ENCODE data around the gene UQCC3.

UQCC3 gene

GRCh38 chr11:62656796-62657429 lies 14.6 kb upstream of the UQCC3 start:
- TF ChIP-seq FOXP2 (optimal IDR thresholded peaks at IDR 0.05; ENCODE audit: borderline replicate concordance, extremely low read depth, extremely low read length, insufficient read depth) (no peak), REST (IDR thresholded peaks at IDR 0.05; ENCODE audit: insufficient read depth in 1 of 2, low read depth in 2 of 2, low read length in 2 of 2) (no peak), TAF1 (IDR thresholded peaks at IDR 0.05; ENCODE audit: borderline replicate concordance, insufficient read depth, low read length) (no peak), SIN3A (IDR thresholded peaks at IDR 0.05; ENCODE audit: borderline replicate concordance, insufficient read depth, low read length) (no peak), POLR2AphosphoS5 (IDR thresholded peaks at IDR 0.05; ENCODE audit: low read depth, low read length) (no peak)

DNA sequence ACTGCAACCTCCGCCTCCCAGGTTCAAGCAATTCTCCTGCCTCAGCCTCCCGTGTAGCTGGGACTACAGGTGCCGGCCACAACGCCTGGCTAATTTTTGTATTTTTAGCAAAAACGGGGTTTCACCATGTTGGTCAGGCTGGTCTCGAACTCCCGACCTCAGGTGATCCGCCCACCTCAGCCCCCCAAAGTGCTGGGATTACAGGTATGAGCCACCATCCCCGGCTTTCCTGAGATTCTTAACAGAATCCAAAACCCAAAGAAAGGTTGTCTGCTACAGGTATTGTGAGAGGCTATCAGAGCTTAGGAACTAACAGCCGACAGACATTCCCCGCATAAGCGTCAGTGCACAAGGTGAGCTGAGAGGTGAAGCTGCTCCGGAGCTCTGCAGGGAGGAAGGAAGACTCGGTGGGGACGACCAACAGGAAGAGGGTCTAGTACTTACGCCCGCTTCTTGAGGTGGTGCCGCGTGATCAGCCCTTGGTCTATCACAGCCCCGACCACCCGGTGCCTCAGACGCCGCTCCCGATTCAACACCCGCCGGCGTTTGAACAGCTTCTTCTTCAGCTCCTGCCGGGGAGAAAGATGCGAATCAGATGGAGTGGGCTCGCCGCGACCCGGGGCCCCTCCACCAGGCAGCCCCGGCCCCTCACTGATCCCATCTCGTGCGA lies 6.9 kb upstream of the UQCC3 start:
- TF ChIP-seq REST (IDR thresholded peaks at IDR 0.05; ENCODE audit: insufficient read depth in 1 of 2, low read depth in 2 of 2, low read length in 2 of 2) (no peak), POLR2AphosphoS5 (IDR thresholded peaks at IDR 0.05; ENCODE audit: low read depth, low read length) (no peak), SIN3A (IDR thresholded peaks at IDR 0.05; ENCODE audit: borderline replicate concordance, insufficient read depth, low read length) (no peak), TAF1 (IDR thresholded peaks at IDR 0.05; ENCODE audit: borderline replicate concordance, insufficient read depth, low read length) (no peak), FOXP2 (optimal IDR thresholded peaks at IDR 0.05; ENCODE audit: borderline replicate concordance, extremely low read depth, extremely low read length, insufficient read depth) (no peak)

- TF ChIP-seq SIN3A (IDR thresholded peaks at IDR 0.05; ENCODE audit: borderline replicate concordance, insufficient read depth, low read length) = peak; percentile 97
- TF ChIP-seq REST (IDR thresholded peaks at IDR 0.05; ENCODE audit: insufficient read depth in 1 of 2, low read depth in 2 of 2, low read length in 2 of 2) = peak in 1 of 2 experiments; percentile 79
- no peak for TF ChIP-seq FOXP2 (optimal IDR thresholded peaks at IDR 0.05; ENCODE audit: borderline replicate concordance, extremely low read depth, extremely low read length, insufficient read depth)
- TF ChIP-seq TAF1 (IDR thresholded peaks at IDR 0.05; ENCODE audit: borderline replicate concordance, insufficient read depth, low read length) = peak; percentile 99
- TF ChIP-seq POLR2AphosphoS5 (IDR thresholded peaks at IDR 0.05; ENCODE audit: low read depth, low read length) = peak; percentile 100
Observed at GRCh38 chr11:62665075-62665598, 6.3 kb upstream of the UQCC3 start, which contains the start of the genes C11orf98 and CSKMT. TSS of gene C11orf98 (minus strand) at chr11:62665210. CDS start at chr11:62665169, 41 bp downstream. TSS of gene CSKMT (plus strand) at chr11:62665312. CDS start at chr11:62665880, 568 bp downstream.

DNA sequence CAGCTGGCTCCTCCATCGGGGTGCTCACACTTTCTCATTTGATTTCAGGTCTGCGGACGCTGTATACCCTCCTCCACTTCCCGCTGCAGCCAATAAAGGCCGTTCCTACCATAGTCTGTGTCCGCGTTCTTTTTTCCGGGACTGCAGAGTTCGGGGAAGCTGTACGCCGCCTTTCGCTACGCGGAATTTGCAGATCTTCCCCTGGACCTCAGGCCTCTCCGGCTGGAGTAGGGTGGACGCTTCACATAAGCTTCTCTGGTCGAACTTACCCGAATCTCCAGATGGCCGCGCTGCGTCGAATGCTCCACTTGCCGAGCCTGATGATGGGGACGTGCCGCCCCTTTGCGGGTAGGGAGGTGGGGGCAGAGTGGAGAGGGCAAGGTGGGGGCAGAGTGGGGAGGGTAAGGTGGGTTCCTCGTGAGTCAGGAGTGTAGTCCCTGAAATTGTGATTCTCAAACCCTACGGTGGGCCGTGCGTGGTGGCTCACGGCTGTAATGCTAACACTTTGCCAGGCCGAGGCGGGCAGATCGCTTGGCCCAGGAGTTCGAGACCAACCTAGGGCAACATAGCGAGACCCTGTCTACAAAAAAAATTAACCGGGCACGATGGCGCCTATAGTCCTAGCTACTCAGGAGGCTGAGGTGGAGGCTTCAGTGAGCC lies 5.7 kb upstream of the UQCC3 start:
- TF ChIP-seq POLR2AphosphoS5 (IDR thresholded peaks at IDR 0.05; ENCODE audit: low read depth, low read length) = no peak; the same call in 1 of the 2 replicates
- peak; percentile 47; the same call in 1 of the 2 replicates for TF ChIP-seq TAF1 (IDR thresholded peaks at IDR 0.05; ENCODE audit: borderline replicate concordance, insufficient read depth, low read length)
- no peak for TF ChIP-seq SIN3A (IDR thresholded peaks at IDR 0.05; ENCODE audit: borderline replicate concordance, insufficient read depth, low read length)
- TF ChIP-seq FOXP2 (optimal IDR thresholded peaks at IDR 0.05; ENCODE audit: borderline replicate concordance, extremely low read depth, extremely low read length, insufficient read depth) = no peak
- TF ChIP-seq REST (IDR thresholded peaks at IDR 0.05; ENCODE audit: insufficient read depth in 1 of 2, low read depth in 2 of 2, low read length in 2 of 2) = no peak

Measured in PFSK-1 (cell line).